HEK293 (cell line): ENCODE data around the gene MUC2.

Experiments
- SCRT2 ChIP-seq: fragments of 450-650 bp; formaldehyde crosslinking; IDR thresholded peaks from 2 replicates; pipeline ENCODE4 v1.5.1; 2016; ENCODE audit warnings: missing biosample characterization, missing genetic modification characterization
- SP2 ChIP-seq: fragments of 450-650 bp; formaldehyde crosslinking; IDR thresholded peaks from 2 replicates; pipeline ENCODE4 v1.5.1; 2016; ENCODE audit warnings: missing biosample characterization, missing genetic modification characterization
- ZNF239 ChIP-seq: fragments of 450-650 bp; formaldehyde crosslinking; IDR thresholded peaks from 2 replicates; pipeline ENCODE4 v1.5.1; 2016; ENCODE audit warnings: missing biosample characterization, missing genetic modification characterization
- ZNF366 ChIP-seq: fragments of 450-650 bp; formaldehyde crosslinking; conservative IDR thresholded peaks from 2 replicates; pipeline ENCODE4 v1.5.1; 2016; ENCODE audit warnings: missing biosample characterization, missing genetic modification characterization
- ZNF777 ChIP-seq: fragments of 450-650 bp; formaldehyde crosslinking; IDR thresholded peaks from 2 replicates; pipeline ENCODE4 v1.5.1; 2017; ENCODE audit warnings: missing biosample characterization, missing genetic modification characterization, borderline replicate concordance
- TF ChIP-seq, protein P1 (sequence below): fragments of 450-650 bp; IDR thresholded peaks from 2 replicates; pipeline ENCODE4 v1.5.1; 2018; ENCODE audit warnings: missing biosample characterization, mild to moderate bottlenecking, missing genetic modification characterization
- TF ChIP-seq, protein P2 (sequence below): fragments of 450-650 bp; formaldehyde crosslinking; IDR thresholded peaks from 2 replicates; pipeline ENCODE4 v1.5.1; 2016; ENCODE audit warnings: missing biosample characterization, missing genetic modification characterization
- TF ChIP-seq, protein P3 (sequence below): fragments of 450-650 bp; formaldehyde crosslinking; IDR thresholded peaks from 2 replicates; pipeline ENCODE4 v1.5.1; 2016; ENCODE audit warnings: missing biosample characterization, missing genetic modification characterization
- TF ChIP-seq, protein P4 (sequence below): fragments of 450-650 bp; formaldehyde crosslinking; IDR thresholded peaks from 2 replicates; pipeline ENCODE4 v1.5.1; 2016; ENCODE audit warnings: missing biosample characterization, missing genetic modification characterization
- TF ChIP-seq, protein P5 (sequence below): fragments of 450-650 bp; formaldehyde crosslinking; IDR thresholded peaks from 2 replicates; pipeline ENCODE4 v1.5.1; 2016; ENCODE audit warnings: missing biosample characterization, missing genetic modification characterization
- TF ChIP-seq, protein P6 (sequence below): fragments of 450-650 bp; formaldehyde crosslinking; IDR thresholded peaks from 2 replicates; pipeline ENCODE4 v1.5.1; 2017; ENCODE audit warnings: missing biosample characterization, missing genetic modification characterization

DNA sequence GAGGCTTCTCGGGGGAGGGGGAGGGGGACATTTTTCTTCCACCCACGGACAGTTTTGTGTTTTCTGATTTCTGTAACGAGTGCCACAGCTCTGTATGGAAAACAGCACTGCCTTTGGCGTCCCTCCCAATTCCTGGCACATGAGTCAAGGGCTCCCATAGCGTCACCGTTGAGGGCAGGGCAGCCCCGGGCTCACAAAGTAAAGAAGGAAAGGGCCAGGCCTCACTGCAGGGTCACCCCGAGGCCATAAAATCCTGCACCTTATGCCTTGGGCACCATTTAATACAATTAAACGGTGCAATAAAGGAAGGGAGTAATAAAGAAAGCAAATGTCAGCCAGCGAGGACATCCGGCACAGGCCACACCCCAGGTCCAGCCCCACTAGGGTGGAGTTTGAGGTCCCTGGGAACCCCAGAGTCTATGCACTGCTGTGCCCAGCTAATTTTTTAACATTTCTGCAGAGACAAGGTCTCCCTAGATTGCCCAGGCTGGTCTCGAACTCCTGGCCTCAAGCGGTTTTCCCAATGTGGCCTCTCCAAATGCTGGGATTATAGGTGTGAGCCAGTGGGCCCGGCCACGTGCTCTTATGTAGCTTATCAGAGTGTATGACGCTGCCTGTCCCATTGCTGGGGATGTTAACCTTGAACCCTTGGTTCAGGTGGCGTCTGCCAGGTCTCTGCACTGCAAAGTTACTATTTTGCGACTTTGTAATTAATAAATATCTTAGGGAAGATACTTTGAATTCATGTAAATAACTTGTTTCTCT, 13.6 kb upstream of the MUC2 start:
- no peak for TF ChIP-seq SCRT2
- TF ChIP-seq, protein P1, sequence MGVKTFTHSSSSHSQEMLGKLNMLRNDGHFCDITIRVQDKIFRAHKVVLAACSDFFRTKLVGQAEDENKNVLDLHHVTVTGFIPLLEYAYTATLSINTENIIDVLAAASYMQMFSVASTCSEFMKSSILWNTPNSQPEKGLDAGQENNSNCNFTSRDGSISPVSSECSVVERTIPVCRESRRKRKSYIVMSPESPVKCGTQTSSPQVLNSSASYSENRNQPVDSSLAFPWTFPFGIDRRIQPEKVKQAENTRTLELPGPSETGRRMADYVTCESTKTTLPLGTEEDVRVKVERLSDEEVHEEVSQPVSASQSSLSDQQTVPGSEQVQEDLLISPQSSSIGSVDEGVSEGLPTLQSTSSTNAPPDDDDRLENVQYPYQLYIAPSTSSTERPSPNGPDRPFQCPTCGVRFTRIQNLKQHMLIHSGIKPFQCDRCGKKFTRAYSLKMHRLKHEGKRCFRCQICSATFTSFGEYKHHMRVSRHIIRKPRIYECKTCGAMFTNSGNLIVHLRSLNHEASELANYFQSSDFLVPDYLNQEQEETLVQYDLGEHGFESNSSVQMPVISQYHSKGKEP (tag by site-specific recombination) = no peak
- TF ChIP-seq, protein P2, sequence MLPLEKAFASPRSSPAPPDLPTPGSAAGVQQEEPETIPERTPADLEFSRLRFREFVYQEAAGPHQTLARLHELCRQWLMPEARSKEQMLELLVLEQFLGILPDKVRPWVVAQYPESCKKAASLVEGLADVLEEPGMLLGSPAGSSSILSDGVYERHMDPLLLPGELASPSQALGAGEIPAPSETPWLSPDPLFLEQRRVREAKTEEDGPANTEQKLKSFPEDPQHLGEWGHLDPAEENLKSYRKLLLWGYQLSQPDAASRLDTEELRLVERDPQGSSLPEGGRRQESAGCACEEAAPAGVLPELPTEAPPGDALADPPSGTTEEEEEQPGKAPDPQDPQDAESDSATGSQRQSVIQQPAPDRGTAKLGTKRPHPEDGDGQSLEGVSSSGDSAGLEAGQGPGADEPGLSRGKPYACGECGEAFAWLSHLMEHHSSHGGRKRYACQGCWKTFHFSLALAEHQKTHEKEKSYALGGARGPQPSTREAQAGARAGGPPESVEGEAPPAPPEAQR (tag by site-specific recombination) = no peak
- TF ChIP-seq, protein P3, sequence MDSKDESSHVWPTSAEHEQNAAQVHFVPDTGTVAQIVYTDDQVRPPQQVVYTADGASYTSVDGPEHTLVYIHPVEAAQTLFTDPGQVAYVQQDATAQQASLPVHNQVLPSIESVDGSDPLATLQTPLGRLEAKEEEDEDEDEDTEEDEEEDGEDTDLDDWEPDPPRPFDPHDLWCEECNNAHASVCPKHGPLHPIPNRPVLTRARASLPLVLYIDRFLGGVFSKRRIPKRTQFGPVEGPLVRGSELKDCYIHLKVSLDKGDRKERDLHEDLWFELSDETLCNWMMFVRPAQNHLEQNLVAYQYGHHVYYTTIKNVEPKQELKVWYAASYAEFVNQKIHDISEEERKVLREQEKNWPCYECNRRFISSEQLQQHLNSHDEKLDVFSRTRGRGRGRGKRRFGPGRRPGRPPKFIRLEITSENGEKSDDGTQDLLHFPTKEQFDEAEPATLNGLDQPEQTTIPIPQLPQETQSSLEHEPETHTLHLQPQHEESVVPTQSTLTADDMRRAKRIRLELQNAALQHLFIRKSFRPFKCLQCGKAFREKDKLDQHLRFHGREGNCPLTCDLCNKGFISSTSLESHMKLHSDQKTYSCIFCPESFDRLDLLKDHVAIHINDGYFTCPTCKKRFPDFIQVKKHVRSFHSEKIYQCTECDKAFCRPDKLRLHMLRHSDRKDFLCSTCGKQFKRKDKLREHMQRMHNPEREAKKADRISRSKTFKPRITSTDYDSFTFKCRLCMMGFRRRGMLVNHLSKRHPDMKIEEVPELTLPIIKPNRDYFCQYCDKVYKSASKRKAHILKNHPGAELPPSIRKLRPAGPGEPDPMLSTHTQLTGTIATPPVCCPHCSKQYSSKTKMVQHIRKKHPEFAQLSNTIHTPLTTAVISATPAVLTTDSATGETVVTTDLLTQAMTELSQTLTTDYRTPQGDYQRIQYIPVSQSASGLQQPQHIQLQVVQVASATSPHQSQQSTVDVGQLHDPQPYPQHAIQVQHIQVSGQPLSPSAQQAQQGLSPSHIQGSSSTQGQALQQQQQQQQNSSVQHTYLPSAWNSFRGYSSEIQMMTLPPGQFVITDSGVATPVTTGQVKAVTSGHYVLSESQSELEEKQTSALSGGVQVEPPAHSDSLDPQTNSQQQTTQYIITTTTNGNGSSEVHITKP (tag by site-specific recombination) = no peak
- TF ChIP-seq, protein P4, sequence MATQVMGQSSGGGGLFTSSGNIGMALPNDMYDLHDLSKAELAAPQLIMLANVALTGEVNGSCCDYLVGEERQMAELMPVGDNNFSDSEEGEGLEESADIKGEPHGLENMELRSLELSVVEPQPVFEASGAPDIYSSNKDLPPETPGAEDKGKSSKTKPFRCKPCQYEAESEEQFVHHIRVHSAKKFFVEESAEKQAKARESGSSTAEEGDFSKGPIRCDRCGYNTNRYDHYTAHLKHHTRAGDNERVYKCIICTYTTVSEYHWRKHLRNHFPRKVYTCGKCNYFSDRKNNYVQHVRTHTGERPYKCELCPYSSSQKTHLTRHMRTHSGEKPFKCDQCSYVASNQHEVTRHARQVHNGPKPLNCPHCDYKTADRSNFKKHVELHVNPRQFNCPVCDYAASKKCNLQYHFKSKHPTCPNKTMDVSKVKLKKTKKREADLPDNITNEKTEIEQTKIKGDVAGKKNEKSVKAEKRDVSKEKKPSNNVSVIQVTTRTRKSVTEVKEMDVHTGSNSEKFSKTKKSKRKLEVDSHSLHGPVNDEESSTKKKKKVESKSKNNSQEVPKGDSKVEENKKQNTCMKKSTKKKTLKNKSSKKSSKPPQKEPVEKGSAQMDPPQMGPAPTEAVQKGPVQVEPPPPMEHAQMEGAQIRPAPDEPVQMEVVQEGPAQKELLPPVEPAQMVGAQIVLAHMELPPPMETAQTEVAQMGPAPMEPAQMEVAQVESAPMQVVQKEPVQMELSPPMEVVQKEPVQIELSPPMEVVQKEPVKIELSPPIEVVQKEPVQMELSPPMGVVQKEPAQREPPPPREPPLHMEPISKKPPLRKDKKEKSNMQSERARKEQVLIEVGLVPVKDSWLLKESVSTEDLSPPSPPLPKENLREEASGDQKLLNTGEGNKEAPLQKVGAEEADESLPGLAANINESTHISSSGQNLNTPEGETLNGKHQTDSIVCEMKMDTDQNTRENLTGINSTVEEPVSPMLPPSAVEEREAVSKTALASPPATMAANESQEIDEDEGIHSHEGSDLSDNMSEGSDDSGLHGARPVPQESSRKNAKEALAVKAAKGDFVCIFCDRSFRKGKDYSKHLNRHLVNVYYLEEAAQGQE (tag by site-specific recombination) = no peak
- TF ChIP-seq ZNF777 (tag by site-specific recombination) = no peak
- no peak for TF ChIP-seq ZNF239 (tag by site-specific recombination)
- TF ChIP-seq ZNF366 (tag by site-specific recombination) = no peak
- TF ChIP-seq, protein P5, sequence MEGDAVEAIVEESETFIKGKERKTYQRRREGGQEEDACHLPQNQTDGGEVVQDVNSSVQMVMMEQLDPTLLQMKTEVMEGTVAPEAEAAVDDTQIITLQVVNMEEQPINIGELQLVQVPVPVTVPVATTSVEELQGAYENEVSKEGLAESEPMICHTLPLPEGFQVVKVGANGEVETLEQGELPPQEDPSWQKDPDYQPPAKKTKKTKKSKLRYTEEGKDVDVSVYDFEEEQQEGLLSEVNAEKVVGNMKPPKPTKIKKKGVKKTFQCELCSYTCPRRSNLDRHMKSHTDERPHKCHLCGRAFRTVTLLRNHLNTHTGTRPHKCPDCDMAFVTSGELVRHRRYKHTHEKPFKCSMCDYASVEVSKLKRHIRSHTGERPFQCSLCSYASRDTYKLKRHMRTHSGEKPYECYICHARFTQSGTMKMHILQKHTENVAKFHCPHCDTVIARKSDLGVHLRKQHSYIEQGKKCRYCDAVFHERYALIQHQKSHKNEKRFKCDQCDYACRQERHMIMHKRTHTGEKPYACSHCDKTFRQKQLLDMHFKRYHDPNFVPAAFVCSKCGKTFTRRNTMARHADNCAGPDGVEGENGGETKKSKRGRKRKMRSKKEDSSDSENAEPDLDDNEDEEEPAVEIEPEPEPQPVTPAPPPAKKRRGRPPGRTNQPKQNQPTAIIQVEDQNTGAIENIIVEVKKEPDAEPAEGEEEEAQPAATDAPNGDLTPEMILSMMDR (tag by site-specific recombination) = no peak
- TF ChIP-seq SP2 = no peak
- TF ChIP-seq, protein P6, sequence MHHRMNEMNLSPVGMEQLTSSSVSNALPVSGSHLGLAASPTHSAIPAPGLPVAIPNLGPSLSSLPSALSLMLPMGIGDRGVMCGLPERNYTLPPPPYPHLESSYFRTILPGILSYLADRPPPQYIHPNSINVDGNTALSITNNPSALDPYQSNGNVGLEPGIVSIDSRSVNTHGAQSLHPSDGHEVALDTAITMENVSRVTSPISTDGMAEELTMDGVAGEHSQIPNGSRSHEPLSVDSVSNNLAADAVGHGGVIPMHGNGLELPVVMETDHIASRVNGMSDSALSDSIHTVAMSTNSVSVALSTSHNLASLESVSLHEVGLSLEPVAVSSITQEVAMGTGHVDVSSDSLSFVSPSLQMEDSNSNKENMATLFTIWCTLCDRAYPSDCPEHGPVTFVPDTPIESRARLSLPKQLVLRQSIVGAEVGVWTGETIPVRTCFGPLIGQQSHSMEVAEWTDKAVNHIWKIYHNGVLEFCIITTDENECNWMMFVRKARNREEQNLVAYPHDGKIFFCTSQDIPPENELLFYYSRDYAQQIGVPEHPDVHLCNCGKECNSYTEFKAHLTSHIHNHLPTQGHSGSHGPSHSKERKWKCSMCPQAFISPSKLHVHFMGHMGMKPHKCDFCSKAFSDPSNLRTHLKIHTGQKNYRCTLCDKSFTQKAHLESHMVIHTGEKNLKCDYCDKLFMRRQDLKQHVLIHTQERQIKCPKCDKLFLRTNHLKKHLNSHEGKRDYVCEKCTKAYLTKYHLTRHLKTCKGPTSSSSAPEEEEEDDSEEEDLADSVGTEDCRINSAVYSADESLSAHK = no peak
